AG04449 (cell line): Measurements from ENCODE around the gene PCDHGC3.

Experiments used
- CTCF ChIA-PET: fragments of 350-600 bp; formaldehyde crosslinking; extraction: SDS; loops from one replicate; lab custom pipeline; 2021; ENCODE audit warnings: antibody characterized with exemption; lab: Yijun Ruan, JAX
- POLR2A ChIA-PET: fragments of 400-600, 350-600 bp; formaldehyde crosslinking; extraction: SDS; loops from one replicate; lab custom pipeline; 2020; ENCODE audit warnings: antibody characterized with exemption, inconsistent platforms; lab: Yijun Ruan, JAX
- DNase-seq: peaks from one replicate; pipeline ENCODE4 v3.0.0-alpha.2; 2010; ENCODE audit warnings: low read depth, low spot score
- H3K4me3 ChIP-seq: 2 replicates; pipeline ENCODE4 v1.5.1; 2011; ENCODE audit warnings: low read depth, mild to moderate bottlenecking, control low read depth, low read length
- TF ChIP-seq, protein P1 (sequence below): IDR thresholded peaks from one replicate; pipeline ENCODE4 v1.5.1; 2011; ENCODE audit warnings: mild to moderate bottlenecking, moderate library complexity, low read length, control low read depth, inconsistent platforms; ENCODE audit not compliant: insufficient read depth; ENCODE audit errors: missing control alignments

PCDHGC3 gene

DNA sequence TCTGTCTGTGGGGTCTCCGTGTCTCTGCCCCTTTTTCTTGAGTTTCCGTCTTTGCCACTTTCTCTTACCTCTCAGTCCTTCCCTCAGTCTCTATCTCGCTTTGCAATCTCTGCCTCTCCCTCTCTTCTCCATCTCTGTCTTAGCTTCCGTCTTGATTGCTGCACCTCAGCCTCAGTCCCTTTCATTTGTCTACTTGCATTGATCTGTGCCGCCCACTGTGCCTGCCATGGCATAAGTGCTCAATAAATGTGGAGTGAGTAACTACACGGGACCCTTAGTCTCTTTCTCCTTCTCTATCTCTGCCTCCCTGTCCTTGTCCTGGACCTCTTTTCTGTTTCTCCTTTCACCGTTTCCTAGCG is 19.7 kb downstream of the PCDHGC3 start:
- ChIA-PET POLR2A (interaction anchor here (0.6 to 2.0 kb wide), 4 partner anchors 10 to 71 kb away, joined by 3 to 17 read pairs (median 3); no protein-coding TSS in a partner anchor), CTCF (interaction anchor here (1.0 to 37.5 kb wide), 7 partner anchors 9 to 68 kb away, joined by 3 to 856 read pairs (median 6); no protein-coding TSS in a partner anchor)
- TF ChIP-seq, protein P1, sequence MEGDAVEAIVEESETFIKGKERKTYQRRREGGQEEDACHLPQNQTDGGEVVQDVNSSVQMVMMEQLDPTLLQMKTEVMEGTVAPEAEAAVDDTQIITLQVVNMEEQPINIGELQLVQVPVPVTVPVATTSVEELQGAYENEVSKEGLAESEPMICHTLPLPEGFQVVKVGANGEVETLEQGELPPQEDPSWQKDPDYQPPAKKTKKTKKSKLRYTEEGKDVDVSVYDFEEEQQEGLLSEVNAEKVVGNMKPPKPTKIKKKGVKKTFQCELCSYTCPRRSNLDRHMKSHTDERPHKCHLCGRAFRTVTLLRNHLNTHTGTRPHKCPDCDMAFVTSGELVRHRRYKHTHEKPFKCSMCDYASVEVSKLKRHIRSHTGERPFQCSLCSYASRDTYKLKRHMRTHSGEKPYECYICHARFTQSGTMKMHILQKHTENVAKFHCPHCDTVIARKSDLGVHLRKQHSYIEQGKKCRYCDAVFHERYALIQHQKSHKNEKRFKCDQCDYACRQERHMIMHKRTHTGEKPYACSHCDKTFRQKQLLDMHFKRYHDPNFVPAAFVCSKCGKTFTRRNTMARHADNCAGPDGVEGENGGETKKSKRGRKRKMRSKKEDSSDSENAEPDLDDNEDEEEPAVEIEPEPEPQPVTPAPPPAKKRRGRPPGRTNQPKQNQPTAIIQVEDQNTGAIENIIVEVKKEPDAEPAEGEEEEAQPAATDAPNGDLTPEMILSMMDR = no peak
- no peak for DNase-seq
- no peak overlapping the region for H3K4me3 ChIP-seq

DNA sequence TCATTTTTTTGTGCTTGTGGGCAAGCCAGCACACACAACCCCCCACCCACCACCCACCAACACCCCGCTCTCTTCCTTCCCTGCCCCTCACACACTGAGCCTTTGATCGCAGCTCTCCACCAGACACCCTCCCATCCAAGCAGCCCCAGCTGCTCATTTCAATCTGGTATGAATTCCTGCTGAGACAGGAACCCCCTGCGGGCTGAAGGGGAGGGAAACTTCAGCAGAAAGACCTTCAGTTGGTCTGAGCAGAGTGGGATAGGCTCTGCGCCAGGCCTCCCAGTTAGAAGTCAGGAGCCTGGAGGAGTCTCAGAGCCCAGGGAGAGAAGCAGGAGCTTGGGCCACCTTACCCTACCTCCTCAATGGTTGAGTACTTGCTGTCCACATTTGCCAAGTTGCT is 20.3 kb downstream of the PCDHGC3 start:
- no peak overlapping the region for H3K4me3 ChIP-seq
- POLR2A ChIA-PET = interaction anchor here (0.6 to 2.0 kb wide), 5 partner anchors 10 to 153 kb away, joined by 3 to 17 read pairs (median 3); no protein-coding TSS in a partner anchor
- CTCF ChIA-PET = interaction anchor here (1.0 to 37.5 kb wide), 8 partner anchors 10 to 96 kb away, joined by 3 to 856 read pairs (median 5); no protein-coding TSS in a partner anchor
- TF ChIP-seq, protein P1 = no peak
- DNase-seq = no peak

DNA sequence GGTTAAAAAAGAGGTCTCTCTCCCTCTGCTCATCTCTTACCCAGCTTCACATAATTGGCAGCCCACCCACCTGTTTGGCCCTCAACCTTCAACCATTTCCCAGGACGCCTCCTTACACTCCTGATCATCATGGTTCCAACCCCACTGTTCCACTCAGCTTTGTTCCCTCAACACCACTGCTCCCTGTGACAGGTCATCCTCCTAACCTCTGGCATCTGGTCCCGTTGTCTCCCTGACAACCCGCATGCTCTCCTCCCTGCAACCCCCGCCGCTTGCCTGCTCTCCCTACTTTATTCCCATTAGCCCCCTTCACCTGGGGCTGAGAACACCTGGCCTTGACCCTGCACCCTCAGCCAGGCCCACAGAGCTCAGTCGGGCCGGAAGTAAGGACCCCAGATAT is 26.0 kb downstream of the PCDHGC3 start:
- no peak for DNase-seq
- H3K4me3 ChIP-seq = no peak overlapping the region
- CTCF ChIA-PET = interaction anchor here (0.7 to 37.5 kb wide), 5 partner anchors 13 to 56 kb away, joined by 3 to 856 read pairs (median 3); partner anchors contain the start of genes PCDHGC3 and PCDHGC5
- POLR2A ChIA-PET = no interaction called here
- TF ChIP-seq, protein P1 = no peak

DNA sequence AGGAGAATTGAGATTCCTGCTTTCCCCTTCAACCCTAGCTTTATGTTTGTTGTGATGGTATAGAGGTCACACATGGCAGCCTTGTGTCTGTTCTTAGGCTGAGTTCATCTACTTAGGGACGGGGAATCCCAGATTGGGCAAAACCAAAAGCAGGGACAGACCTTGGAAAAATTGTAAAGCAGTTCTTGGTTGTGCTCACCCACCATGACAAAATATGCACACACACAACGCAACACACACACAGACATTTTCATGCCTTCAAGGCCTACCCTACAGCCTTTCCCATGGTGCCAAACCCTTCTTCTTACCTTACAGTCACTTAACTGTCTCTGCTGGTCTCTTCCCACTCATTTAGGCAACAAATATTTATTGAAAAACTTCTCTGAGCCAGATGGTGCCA is 27.9 kb downstream of the PCDHGC3 start:
- no peak for DNase-seq
- ChIA-PET POLR2A (interaction anchor here (0.6 kb wide), 1 partner anchor 97 kb away, joined by 3 read pairs; no protein-coding TSS in a partner anchor), CTCF (interaction anchor here (1.4 to 37.5 kb wide), 4 partner anchors 5 to 86 kb away, joined by 4 to 856 read pairs (median 576); partner anchors contain the start of genes PCDHGA10, PCDHGA11, PCDHGA12 and PCDHGB7)
- no peak overlapping the region for H3K4me3 ChIP-seq
- TF ChIP-seq, protein P1 = no peak

DNA sequence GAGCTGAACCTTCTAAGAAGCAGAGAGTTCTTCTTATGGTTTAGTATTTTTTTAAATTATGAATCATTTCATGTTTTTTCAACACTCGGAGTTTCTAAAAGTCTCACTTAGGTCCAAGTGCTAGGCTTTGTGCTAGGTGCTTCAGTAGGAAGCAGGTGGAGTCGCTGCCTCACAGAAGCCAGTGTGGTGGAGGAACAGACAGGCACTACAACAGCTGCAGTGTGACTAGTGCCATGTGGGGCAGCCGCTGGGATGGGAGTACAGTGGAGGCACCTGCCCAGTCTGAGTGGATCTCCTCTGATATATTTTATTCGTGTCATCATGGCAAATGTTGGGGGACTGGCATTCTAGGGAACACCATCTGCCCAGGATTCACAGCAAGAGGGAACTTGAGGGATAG is 28.4 kb downstream of the PCDHGC3 start:
- POLR2A ChIA-PET = no interaction called here
- CTCF ChIA-PET = interaction anchor here (25.8 to 37.5 kb wide), 3 partner anchors 6 to 87 kb away, joined by 295 to 856 read pairs (median 856); partner anchors contain the start of genes PCDHGA10, PCDHGA11, PCDHGB7 and PCDHGC4
- TF ChIP-seq, protein P1 = no peak
- no peak for DNase-seq
- H3K4me3 ChIP-seq = no peak overlapping the region
